ENCODE measurements around the gene OCSTAMP. TPM values are rescaled to one million over a fixed set of nuclear protein-coding genes. Genes with fewer than 3 reads are reported as not detected.

Gene OCSTAMP
- total RNA-seq, 1 experiment from 2014 or later = not detected

DNA sequence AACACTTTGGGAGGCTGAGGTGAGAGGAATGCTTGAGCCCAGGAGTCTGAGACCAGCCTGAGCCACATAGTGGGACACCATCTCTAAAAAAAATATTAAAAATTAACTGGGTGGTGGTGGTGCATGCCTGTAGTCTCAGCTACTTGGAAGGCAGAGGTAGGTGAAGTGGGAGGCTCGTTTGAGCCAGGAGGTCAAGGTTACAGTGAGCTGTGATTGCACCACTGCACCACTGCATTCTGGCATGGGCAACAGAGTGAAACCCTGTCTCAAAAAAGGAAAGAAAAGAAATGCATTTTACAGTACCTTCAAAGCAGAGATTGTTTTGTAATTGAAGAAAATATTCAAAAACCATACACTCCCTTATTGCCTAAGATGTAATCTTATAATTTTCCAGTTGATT is 6.5 kb downstream of the OCSTAMP start:
- in situ Hi-C loops (cut with HindIII; ENCODE audit: low pct_unique_long_range_greater_than_20kb, low sequenced_read_pairs) = no loop called here
- ChIA-PET POLR2A (no interaction called here), CTCF (no interaction called here)
- DNase-seq (ENCODE audit: low read depth, low spot score) (no peak), ATAC-seq (no peak)
- TF ChIP-seq, protein P1, sequence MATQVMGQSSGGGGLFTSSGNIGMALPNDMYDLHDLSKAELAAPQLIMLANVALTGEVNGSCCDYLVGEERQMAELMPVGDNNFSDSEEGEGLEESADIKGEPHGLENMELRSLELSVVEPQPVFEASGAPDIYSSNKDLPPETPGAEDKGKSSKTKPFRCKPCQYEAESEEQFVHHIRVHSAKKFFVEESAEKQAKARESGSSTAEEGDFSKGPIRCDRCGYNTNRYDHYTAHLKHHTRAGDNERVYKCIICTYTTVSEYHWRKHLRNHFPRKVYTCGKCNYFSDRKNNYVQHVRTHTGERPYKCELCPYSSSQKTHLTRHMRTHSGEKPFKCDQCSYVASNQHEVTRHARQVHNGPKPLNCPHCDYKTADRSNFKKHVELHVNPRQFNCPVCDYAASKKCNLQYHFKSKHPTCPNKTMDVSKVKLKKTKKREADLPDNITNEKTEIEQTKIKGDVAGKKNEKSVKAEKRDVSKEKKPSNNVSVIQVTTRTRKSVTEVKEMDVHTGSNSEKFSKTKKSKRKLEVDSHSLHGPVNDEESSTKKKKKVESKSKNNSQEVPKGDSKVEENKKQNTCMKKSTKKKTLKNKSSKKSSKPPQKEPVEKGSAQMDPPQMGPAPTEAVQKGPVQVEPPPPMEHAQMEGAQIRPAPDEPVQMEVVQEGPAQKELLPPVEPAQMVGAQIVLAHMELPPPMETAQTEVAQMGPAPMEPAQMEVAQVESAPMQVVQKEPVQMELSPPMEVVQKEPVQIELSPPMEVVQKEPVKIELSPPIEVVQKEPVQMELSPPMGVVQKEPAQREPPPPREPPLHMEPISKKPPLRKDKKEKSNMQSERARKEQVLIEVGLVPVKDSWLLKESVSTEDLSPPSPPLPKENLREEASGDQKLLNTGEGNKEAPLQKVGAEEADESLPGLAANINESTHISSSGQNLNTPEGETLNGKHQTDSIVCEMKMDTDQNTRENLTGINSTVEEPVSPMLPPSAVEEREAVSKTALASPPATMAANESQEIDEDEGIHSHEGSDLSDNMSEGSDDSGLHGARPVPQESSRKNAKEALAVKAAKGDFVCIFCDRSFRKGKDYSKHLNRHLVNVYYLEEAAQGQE (IDR thresholded peaks at IDR 0.05; ENCODE audit: insufficient read depth in 1 of 2, low read depth in 2 of 2, low read length in 1 of 2) = no peak
- no peak for TF ChIP-seq POLR2AphosphoS5 (IDR thresholded peaks at IDR 0.05; ENCODE audit: low read depth, low read length)
- no peak for TF ChIP-seq TCF7L2 (IDR thresholded peaks at IDR 0.05; ENCODE audit: low read depth, low read length)
- TF ChIP-seq SIN3A (IDR thresholded peaks at IDR 0.05; ENCODE audit: borderline replicate concordance, insufficient read depth, low read depth, low read length) = no peak
- TF ChIP-seq, protein P2, sequence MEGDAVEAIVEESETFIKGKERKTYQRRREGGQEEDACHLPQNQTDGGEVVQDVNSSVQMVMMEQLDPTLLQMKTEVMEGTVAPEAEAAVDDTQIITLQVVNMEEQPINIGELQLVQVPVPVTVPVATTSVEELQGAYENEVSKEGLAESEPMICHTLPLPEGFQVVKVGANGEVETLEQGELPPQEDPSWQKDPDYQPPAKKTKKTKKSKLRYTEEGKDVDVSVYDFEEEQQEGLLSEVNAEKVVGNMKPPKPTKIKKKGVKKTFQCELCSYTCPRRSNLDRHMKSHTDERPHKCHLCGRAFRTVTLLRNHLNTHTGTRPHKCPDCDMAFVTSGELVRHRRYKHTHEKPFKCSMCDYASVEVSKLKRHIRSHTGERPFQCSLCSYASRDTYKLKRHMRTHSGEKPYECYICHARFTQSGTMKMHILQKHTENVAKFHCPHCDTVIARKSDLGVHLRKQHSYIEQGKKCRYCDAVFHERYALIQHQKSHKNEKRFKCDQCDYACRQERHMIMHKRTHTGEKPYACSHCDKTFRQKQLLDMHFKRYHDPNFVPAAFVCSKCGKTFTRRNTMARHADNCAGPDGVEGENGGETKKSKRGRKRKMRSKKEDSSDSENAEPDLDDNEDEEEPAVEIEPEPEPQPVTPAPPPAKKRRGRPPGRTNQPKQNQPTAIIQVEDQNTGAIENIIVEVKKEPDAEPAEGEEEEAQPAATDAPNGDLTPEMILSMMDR (IDR thresholded peaks at IDR 0.05) = no peak
- Histone ChIP-seq H3K4me3 (ENCODE audit: low read depth in 2 of 2, low read length in 2 of 2) (no peak overlapping the region), H3K27me3 (ENCODE audit: control insufficient read depth, insufficient read depth, low read length) (no peaks in the 10 kb centered on the region), H3K9me3 (ENCODE audit: control insufficient read depth, insufficient read depth, low read depth, low read length) (no peaks in the 10 kb centered on the region), H3K4me1 (ENCODE audit: control insufficient read depth, insufficient read depth, low read length) (no peaks in the 10 kb centered on the region), H3K27ac (ENCODE audit: low read length) (no peak overlapping the region), H3K36me3 (ENCODE audit: control insufficient read depth, insufficient read depth, low read length) (no peaks in the 10 kb centered on the region)
- intact Hi-C loops (cut with micrococcal nuclease; ENCODE audit: unreplicated experiment) = no loop called here
- BruUV-seq (replicated peaks) = no TSS peak

DNA sequence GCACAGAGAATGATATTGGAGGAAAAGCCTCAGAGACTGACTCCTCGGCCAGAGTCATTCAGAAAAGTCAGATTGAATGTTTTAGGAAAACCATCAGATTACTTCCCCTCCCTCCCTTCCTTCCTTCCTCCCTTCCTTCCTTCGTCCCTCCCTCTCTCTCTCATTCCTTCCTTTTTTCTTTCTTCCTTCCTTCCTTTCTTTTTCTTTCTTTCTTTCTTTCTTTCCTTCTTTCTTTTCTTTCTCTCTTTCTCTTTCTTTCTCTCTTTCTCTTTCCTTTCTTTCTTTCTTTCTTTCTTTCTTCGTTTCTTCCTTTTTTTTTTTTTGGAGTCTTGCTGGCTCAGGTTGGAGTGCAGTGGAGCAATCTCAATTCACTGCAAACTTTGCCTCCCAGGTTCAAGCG is 7.4 kb downstream of the OCSTAMP start:
- H3K27me3 ChIP-seq (ENCODE audit: control insufficient read depth, insufficient read depth, low read length) = no peaks in the 10 kb centered on the region
- CTCF ChIA-PET = no interaction called here
- in situ Hi-C loops (cut with HindIII; ENCODE audit: low pct_unique_long_range_greater_than_20kb, low sequenced_read_pairs) = no loop called here
- POLR2A ChIA-PET = no interaction called here
- H3K36me3 ChIP-seq (ENCODE audit: control insufficient read depth, insufficient read depth, low read length) = no peaks in the 10 kb centered on the region
- no TSS peak for BruUV-seq (replicated peaks)
- H3K4me1 ChIP-seq (ENCODE audit: control insufficient read depth, insufficient read depth, low read length) = no peaks in the 10 kb centered on the region
- no peak overlapping the region for H3K27ac ChIP-seq (ENCODE audit: low read length)
- intact Hi-C loops (cut with micrococcal nuclease; ENCODE audit: unreplicated experiment) = no loop called here
- no peak for ATAC-seq
- DNase-seq (ENCODE audit: low read depth, low spot score) = no peak
- H3K9me3 ChIP-seq (ENCODE audit: control insufficient read depth, insufficient read depth, low read depth, low read length) = no peaks in the 10 kb centered on the region
- H3K4me3 ChIP-seq (ENCODE audit: low read depth in 2 of 2, low read length in 2 of 2) = no peak overlapping the region
- TF ChIP-seq, protein P1 (IDR thresholded peaks at IDR 0.05; ENCODE audit: insufficient read depth in 1 of 2, low read depth in 2 of 2, low read length in 1 of 2) = no peak
- TF ChIP-seq, protein P2 (IDR thresholded peaks at IDR 0.05) = no peak
- TF ChIP-seq POLR2AphosphoS5 (IDR thresholded peaks at IDR 0.05; ENCODE audit: low read depth, low read length) = no peak
- no peak for TF ChIP-seq TCF7L2 (IDR thresholded peaks at IDR 0.05; ENCODE audit: low read depth, low read length)
- no peak for TF ChIP-seq SIN3A (IDR thresholded peaks at IDR 0.05; ENCODE audit: borderline replicate concordance, insufficient read depth, low read depth, low read length)

Data from Panc1 (cell line).